GM21526 (cell line): Measurements from ENCODE around the gene ERC2.

Source experiments
- ATAC-seq: cut with Tn5 transposase; IDR thresholded peaks from one replicate; pipeline ENCODE4 v1.9.1; 2021; ENCODE audit warnings: moderate library complexity; ENCODE audit not compliant: unreplicated experiment, low FRiP score

The ERC2 gene

DNA sequence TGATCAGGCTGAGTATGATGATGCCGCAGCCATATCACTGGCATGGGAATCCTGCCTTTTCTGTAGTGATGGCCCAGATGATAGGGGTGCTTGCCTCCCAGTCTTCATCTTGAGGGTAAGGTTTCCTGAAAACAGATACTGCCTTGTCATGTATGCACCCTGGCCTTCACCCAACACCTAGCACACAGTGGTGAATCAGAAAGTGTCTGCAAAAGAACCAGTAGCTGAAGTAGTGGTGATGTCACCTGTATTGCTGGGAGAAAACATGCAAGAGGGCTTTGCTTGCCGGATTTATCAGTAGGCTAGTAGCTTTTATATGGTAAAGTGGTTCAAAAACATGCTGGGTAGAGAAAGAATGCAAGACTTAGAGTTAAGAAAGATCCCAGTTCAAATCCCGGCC is 561.4 kb downstream of the ERC2 start:
- no peak for ATAC-seq

DNA sequence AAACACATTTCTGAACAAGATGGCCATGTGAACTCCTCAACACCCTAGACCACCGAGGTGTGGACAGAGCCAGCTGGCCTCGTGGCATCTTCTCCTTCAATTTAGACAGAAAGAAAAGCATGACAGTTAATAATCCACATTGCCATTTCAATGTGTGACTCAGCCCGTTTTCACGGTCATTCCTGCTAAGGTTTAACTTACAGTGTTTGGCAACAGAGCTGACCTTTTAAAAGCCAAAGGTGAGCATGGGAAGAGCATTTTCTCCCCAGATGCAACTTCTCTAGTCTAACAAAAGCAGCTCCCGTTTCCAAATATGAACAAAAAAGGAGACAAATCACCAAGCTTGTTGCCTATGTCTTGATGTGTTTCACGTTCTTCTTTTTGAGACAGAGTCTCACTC is 563.6 kb downstream of the ERC2 start:
- no peak for ATAC-seq

DNA sequence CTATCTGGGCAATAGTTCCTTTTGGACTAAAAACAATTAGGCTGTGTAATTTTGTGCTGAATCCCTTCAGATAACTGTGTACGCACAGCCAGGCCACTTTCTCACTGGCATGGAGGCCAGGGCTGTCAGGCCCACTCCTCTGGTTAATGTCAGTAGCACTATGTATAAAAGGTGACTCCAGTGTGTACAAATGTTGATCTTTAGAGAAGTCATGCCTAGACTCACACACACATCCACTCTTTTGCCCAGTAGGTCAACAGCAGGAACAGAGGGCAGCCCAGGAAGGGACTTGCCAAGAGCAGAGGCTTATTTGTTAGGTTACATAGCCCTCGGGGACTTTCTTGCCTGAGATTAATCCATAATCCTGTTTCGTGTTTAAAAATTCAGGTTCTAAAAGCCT is 564.6 kb downstream of the ERC2 start:
- no peak for ATAC-seq

DNA sequence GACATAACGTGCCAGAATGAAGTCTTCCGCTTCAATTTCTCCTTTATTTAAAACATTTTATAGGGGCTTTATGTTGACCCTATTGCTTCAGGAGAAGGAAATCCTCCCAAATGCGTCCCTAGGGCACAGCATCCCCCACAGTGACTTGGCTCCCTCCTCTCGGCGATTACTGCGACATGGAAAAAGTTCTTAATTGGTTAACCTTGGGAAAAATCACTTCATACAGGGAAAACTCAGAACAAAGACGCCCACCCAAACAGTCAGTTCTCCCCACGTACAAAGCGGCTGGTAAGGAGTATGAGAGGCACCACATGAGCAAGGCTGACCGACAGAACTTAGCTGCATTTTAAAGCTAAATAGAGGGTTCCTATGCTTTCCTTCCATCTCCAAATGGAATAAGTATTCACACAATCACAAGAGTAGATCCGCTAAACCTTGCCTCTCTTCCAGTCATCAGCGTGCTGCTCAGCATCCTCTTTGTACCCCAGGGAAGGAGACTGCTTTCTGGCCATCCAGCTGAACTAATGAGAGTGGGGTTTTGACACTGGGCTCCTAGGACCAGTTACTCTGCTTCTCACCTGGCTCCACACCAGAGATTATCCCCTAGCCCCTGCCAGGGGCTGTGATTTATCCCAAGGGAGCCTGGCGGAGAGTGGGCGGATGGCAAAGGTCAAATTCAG is 565.9 kb downstream of the ERC2 start:
- ATAC-seq: no peak

DNA sequence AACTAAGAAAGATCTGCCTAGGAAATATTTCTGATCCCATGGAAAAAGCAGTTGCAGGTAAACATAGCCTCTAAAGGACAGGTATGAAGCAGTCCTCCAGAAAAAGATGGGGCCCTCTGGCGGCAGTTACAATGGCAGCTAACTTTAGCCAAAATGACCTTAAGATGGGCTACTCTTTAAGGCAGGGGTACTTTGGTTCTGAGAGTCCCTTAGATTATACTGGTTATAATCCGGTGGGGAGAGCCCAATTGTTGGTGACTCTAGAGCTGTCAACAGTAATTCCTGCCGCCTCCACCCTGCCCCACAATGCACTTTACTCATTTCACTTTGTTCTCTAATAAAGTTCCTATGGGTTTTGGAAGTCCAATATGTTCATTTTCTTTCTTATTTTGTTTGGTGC is 568.4 kb downstream of the ERC2 start:
- ATAC-seq: no peak

DNA sequence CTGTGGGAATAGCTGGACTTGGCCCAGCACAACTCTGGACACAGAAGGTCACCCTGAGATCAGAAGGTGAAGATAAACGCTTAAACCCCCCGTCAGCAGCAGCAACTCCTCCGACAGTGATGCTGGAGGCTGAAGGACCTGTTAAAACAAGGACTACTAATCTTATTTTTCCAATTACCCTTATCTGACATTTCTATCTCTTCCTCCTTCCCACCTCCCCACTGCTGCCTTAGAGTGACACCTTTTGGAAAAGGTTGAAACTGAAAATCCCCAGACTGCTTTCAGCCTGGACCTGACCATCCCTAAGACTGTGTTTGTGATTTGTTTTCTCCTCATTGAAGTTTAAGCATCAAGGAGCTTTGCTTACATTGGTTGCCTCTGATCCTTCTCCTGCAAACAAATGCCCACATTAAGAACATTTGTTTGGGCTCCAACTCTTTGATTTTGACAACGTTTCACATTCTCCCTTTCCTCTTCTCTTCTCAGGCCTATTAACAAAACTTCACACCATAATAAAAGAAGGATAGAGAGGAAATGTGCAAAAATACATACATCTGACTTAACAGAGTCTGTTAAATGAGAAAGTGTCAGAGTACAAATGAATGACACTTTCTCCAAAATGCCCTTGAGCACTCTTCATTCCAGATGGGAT is 570.6 kb downstream of the ERC2 start:
- no peak for ATAC-seq

DNA sequence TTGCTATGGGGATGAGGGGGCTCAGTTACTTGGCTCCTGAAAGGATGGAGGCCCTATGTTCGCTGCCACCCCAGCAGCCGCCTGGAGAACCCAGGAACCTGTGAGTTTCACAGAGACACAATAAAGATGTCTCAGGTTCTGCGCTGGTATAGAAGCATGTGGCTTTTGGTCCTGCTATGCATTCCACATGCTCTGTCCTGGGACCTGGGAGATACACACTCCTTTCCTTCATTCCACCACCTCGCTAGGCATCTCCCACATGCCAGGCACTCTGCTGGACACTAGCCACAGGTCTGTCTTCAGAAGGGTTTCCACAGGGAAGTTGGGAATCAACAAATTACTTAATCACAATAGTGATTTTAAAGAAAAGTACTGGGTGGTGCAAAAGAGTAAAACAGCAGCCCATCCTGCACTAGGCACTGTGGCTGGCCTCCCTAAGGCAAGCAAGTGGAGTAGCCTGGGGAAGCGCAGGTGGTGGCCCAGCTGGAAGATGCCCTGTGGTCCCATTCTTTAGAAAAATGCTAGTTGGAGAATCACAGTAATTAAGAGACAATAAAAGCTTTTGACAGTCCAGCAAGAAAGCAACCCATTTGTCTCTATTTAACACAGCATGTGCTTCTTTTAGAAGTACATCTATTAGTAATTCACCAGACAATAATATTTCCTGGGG is 572.2 kb downstream of the ERC2 start:
- ATAC-seq: no peak

DNA sequence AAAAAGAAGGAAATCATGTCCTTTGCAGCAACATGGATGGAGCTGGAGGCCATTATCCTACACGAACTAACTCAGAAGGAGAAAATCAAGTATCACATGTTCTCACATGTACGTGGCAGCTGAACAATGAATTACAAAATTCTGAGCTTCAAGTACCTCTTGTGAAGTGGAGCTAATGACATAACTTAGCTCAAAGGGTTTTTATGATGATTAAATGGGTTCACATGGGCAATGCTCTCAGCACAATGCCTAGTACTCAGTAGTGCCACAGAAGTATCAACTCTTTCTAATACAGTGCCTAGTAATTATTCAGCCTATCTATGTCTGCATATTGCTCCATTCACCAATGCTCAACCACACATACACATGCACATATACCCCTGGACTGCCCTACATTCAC is 573.7 kb downstream of the ERC2 start:
- ATAC-seq: no peak

DNA sequence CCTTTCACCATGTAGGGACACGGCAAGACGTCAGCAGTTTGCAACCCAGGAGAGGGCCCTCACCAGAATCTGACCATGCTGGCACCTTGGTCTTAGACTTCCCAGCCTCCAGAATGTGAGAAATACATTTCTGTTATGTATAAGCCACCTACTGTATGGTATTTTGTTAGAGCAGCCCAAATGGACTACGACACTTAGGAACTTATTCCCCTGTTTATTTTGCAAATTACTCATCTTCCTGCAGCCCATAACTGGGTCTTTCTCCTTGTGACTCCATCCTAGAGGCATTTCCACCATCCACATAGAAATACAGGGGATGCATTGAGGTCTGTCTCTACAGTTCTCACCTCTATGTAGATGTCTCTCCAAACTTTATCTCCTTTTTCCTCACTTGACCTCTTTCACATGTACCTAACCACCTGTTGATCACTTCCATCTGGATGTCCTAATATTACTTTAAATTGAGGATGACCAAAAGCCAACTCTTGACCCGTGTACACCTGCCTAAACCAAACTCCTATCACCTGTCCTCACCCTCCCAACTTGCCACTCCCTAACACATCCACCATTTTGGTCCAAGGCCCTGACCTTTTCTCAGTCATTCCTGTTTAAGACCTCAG is 575.1 kb downstream of the ERC2 start:
- ATAC-seq: no peak

DNA sequence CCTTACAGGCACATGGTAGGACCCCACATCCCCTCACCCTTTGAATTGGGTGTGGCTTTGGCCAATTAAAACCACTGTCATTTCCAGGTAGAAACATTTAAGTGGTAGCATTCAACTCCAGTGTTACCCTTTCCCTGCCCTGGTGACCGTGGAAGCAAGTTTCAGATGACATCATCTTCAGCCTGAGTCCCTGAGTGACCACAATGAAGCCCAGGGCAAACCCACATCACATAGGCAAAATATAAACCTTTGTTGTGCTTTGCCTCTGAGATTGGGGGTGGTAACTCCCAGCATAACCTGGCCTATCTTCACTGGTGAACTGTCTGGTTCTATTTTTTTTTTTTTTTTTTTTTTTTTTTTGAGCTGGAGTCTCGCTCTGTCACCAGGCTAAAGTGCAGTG is 577.2 kb downstream of the ERC2 start:
- no peak for ATAC-seq

DNA sequence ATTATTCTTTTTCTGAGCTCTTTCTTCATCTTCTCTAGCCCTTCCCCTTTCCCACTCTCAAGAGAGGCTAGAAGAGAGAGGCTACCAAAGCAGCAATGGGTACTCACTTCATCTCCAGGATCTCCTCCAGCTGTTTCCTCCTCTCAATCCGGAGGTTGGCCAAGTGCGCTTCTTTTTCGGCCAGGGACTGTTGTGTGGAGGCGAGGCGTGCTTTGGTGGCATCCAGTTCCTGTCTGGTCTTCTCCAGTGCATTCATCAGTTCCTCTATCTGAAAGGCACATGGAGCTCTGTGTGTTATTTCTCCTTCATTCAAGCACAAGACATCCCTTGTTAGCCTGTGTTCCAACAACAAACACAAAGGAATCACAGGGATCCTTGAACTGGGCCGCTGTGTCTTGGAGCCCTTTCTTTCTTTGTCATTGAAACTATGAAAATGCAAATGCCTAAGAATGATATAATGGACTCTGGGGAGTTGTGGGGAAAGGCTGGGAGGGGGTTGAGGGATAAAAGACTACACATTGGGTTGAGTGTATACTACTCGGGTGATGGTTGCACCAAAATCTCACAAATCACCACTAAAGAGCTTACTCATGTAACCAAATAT is 579.9 kb downstream of the ERC2 start:
- no peak for ATAC-seq

DNA sequence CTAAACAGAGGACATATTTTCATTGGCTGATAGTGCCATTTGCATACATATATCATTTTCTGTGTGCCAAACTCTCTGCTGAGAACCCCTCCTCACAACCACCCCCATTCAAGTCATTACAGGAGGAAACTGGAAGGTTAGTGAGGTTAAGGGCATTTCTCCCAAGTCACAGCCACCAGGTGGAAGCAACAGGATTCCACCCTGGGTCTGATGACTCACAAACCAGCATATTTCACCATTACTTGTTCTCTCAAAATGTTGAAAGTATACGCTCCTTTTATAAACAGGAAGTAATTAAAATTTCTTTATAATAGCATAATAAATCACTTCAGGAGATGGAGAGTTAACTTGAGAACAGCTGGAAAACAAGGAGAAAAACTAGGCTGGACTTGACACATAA is 582.5 kb downstream of the ERC2 start:
- ATAC-seq: no peak

DNA sequence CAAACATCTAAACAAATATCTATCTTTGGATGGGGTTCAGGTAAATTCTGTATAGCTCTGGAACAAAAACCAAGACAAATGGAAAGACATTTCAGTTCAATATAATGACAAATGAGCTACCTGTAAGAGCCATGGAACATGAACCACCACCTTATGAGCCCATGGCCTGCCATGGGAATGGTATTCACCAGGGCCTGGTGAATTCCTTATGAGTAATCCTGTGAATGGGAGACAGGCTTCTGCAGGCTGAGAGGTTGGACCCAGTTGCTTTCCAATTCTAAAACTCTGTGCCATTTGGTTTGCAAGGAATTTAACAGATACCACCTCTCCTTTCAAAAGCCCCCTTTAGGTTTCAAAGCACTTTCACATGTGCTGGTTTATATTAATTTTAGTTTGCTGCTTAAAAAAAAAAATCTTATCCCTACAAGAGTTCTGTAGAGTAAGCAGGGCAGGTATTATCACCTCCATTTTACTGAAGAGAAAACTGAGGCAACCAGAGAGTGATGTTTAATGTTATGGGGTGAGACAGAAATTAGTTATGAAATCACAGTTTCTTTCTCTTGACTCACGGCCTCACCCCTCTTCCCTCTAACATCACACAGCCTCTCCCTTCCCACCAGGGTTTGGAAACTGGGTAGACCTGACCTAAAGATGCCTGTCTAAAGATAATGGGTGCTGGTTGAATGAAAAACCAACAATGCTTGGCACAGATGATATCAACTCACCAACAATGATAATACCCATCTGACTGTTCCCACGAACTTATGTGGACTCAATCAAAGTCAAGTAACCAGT is 583.6 kb downstream of the ERC2 start:
- ATAC-seq: no peak

DNA sequence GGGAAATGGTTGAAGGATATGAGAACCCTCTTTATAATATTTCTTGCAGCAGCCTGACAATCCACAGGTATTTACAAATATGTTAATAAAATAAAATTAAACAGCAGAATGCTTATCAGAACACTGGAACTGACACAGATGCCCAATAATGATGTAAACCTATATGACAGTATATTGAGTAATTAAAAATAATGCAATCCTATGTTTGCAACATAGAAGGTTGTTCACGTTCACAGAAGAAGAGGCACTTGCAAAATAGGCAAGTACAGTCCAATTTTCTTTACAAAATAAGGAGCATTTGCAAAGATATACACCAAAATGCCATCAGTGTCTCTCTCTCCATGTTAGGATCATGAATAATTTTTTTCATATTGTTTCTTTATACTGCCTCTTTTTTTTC is 584.2 kb downstream of the ERC2 start:
- ATAC-seq: no peak

DNA sequence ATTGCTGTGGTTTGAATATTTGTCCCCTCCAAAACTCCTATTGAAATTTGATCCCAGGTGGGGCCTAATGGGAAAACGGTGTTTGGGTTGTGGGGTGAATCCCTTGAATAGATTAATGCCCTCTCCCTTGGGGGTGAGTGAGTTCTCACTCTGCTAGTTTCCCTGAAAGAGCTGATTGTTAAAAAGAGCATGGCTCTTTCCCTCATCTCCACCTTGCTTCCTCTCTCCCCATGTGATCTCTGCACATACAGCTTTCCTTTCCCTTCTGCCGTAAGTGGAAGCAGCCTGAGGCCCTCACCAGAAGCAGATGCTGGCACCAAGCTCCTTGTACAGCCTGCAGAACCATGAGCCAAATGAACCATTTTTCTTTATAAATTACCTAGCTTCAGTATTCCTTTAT is 586.3 kb downstream of the ERC2 start:
- no peak for ATAC-seq

DNA sequence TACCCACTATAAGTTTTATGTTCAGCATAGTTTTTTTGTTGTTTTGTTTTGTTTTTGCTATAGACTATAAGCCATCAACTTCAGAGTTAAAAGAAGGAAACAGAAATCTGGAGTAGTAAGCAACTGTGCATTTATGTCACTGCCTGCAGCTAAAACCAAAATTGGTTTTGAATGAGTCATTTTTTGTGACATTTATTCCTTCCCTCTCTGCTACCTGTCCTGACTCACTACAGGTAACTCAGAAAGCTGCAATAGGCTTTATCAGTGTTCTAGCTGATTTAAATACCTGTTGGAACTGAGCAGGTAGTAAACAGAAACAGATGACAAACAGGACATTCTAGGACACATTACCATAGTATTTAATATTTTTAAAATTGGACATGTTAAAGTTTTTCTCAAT is 587.9 kb downstream of the ERC2 start:
- no peak for ATAC-seq

DNA sequence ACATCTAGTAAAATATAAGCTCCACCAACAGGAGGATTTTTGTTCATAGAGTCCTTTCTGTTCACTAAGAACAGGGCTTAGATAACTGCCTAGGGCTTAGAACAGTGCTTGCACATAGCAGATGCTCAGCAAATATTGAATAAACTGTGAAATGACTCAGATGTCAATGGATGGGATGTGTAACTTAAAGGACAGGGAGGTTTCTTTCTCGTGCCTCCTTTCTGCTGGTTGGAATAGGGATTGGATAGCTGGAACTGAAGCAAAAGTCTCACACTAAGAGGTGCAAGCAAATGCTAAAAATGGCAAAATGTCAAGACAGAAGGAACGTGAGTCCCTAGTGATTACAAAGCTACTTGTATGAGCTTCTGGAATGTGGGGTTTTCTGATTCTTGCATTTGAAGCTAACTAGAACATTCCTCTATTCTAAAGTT is 588.4 kb downstream of the ERC2 start:
- no peak for ATAC-seq

DNA sequence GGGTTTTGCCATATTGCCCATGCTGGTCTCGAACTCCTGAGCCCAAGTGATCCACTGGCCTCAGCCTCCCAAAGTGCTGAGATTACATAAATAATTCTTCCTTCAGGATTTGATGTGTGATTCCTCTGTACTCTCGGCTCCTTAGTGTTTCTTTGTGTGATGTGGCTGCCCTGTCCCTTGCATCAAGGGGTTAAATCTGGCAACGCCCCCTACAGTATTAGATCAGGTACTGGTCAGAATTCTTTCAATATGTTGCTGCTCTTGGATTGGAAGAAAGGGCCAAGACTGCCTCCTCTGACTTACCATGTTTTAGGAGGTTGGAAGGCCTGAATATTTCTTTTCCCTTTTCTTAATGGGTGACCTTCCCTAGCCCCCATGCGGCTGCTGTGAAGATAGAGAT is 590.6 kb downstream of the ERC2 start:
- no peak for ATAC-seq

DNA sequence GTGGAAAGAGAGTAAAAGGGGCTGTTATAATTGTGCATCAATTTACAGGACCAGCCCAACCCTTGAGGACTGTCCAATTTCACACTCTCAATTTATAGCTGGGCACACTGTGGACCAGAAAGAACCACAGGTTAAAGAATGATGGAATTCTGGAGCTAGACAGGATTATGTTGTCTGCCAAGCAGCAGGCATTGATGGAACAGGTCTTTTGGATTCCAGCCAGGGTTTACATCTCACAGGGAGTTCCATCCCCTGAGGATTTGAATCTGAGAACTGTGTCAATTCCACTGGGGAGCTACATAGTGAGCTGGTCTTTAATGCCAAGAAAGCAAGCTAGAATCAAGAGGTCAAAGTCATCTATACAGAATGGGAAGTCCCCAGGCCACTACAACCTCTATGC is 591.7 kb downstream of the ERC2 start:
- no peak for ATAC-seq

DNA sequence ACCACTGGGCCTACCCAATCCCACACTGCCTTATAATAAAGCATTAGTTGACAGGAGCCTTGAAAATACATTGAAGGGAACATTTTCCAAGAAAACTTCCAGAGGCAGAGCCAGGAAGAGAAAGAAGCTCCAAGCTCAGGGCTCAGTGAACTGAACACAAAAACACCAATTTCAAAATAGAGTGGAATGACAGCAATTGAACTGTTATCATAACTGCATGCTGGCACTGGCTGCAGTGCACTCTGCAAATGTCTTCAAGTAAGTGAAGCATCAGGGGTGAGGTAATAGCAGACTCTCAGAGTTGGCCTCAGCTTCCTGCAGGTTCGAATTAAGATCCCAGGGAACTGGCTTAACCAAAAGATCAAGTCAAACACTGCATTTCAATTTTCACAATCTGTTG is 593.2 kb downstream of the ERC2 start:
- ATAC-seq: no peak
